Epithelial cell of proximal tubule (primary cell): ENCODE results near the gene PSMG3. TPM values are rescaled to one million over a fixed set of nuclear protein-coding genes. Genes with fewer than 3 reads are reported as not detected.

ENCODE experiments used
- DNase-seq: peaks from one replicate; pipeline ENCODE4 v3.0.0-alpha.2; 2011; ENCODE audit warnings: low read depth
- H3K4me3 ChIP-seq: 2 replicates; pipeline ENCODE4 v1.5.1; 2011; ENCODE audit warnings: low read depth, mild to moderate bottlenecking, low read length
- total RNA-seq: library from RNA; depleted of rRNA; stranded (reverse); fragments of >200 nt; gene quantifications from 2 replicates; pipeline ENCODE4 v1.2.3, GENCODE V29; 2015
- TF ChIP-seq, protein P1 (sequence below): conservative IDR thresholded peaks from 2 replicates; pipeline ENCODE4 v1.5.1; 2012; ENCODE audit warnings: low read depth, mild to moderate bottlenecking, low read length

PSMG3 gene, protein sequence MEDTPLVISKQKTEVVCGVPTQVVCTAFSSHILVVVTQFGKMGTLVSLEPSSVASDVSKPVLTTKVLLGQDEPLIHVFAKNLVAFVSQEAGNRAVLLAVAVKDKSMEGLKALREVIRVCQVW
- total RNA-seq, result 55.4 and 84.0 TPM in 2 replicates

DNA sequence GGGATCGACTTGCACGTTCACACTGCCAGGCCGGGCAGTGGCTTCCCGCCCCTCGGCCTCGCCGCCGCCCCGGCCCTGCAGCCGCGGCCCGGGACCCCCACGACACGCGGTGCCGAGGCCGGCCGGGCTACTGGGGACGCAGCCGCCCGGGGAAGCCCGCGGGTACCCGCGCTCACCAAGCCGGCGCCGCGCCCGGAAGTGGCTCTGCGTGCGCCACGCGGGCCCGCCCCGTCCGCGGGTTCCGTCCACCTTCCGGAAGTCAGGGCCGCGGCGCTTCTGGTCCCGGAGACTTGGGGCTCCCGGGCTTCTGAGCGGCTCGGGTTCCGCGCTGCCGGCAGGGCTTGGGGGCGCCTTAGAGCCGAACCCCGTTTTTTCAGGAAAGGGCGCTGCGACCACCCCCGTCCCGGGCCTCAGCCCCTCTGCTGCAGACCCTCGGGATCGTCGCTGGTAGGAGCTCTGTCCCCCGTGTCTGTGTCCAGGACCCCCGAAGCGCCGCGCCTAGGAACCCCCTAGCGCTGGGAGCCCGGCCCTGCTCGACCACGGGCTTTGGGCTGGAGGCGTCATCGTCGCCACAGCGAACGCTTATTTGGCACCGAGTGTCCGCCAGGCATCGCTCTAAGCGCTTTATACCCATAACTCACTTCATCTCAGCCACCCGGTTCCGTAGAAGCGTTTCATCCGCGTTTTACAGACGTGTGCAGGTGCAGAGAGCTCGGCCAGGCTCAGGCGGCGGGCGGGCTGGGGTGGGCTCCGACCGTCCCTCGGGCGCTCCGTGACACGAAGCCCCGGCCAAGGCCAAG lies at the start of gene PSMG3:
PSMG3 (minus strand) TSS at position 200 of the 800 bp plus-strand sequence. CDS start 693 bp downstream, outside the sequence.
- peak within 1 kb of the TSS; percentile 96 for H3K4me3 ChIP-seq
- TF ChIP-seq, protein P1, sequence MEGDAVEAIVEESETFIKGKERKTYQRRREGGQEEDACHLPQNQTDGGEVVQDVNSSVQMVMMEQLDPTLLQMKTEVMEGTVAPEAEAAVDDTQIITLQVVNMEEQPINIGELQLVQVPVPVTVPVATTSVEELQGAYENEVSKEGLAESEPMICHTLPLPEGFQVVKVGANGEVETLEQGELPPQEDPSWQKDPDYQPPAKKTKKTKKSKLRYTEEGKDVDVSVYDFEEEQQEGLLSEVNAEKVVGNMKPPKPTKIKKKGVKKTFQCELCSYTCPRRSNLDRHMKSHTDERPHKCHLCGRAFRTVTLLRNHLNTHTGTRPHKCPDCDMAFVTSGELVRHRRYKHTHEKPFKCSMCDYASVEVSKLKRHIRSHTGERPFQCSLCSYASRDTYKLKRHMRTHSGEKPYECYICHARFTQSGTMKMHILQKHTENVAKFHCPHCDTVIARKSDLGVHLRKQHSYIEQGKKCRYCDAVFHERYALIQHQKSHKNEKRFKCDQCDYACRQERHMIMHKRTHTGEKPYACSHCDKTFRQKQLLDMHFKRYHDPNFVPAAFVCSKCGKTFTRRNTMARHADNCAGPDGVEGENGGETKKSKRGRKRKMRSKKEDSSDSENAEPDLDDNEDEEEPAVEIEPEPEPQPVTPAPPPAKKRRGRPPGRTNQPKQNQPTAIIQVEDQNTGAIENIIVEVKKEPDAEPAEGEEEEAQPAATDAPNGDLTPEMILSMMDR, result peak; percentile 28
- no peak for DNase-seq

DNA sequence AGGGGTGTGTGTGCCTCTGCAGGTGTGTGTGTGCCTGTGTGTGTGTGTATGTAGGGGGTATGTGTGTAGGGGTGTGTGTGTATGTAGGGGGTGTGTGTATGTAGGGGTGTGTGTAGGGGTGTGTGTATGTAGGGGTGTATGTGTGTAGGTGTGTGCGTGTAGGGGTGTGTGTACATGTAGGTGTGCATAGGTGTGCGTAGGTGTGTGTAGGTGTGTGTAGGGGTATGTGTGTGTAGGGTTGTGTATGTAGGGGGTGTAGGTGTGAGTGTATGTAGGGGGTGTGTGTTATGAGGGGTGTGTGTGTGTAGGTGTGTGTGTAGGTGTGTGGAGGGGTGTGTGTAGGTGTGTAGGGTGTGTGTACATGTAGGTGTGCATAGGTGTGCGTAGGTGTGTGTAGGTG lies 48.6 kb upstream of the PSMG3 start:
- no peak for DNase-seq
- TF ChIP-seq, protein P1, result no peak
- no peak overlapping the region for H3K4me3 ChIP-seq

DNA sequence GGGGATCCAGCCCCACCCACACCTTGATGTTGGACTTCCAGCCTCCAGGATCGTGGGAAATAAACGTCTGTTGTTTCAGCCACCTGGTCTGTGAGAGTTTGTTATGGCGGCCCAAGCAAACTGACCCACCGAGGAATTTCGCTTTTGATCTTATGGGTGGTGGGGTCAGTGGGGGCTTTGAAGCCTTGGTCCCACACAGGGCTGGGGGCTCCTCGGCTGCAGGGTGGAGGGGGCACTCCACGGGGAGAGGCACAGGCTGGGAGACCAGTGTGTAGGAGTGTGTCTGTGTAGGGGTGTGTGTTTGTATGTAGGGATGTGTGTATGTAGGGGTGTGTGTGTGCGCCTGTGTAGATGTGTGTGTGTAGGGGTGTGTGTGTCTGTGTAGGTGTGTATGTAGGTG lies 48.1 kb upstream of the PSMG3 start:
- TF ChIP-seq, protein P1, result no peak

DNA sequence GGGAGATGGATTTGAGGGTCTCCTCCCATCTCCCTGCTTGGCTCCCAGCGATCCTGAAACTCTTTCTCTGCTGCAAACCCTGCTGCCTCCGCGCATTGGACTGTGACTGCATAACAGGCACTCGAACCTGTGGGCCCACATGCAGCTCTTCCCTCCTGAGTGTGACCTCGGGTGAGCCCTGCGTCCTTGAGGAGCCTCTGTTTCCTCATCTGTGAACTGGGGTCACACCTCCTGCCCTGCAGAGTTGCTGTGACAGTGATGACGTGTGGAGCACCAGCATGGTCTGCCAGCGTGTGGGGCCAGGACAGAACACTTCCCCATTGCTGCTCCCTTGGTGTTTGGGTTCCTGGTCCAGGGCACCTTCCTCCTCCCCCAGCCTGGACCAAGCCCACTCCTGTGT lies 46.9 kb upstream of the PSMG3 start:
- no peak overlapping the region for H3K4me3 ChIP-seq
- DNase-seq, result no peak
- TF ChIP-seq, protein P1, result no peak

More for the DNA sequence above, 48.1 kb upstream of the PSMG3 start:
- no peak overlapping the region for H3K4me3 ChIP-seq
- no peak for DNase-seq

DNA sequence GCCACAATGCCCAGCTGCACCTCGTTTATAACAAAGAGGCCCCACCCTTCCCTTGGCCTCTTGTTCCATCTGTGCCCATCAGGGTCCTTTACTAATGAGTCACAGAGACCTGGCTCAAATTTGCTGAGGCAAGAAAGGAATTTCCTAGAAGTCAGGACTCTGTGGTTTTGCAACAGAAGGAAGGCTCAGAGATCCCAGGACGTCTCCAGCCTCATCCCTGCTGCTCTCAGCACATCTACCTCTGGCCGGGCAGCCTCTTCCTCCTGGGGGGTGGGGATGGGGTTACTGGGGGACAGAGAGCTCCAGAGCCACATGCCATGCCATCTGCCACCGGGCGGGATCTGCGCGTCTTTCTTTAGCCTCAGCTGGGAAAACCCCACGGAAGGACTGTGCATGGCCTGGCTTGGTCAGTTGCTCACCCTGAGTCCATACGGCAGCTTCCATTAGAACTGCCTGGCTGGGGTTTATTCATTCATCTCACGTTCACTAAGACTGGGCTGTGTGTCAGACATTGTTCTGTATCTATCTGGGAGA lies 41.9 kb upstream of the PSMG3 start:
- no peak overlapping the region for H3K4me3 ChIP-seq
- DNase-seq, result peak; percentile 35
- TF ChIP-seq, protein P1, result no peak

DNA sequence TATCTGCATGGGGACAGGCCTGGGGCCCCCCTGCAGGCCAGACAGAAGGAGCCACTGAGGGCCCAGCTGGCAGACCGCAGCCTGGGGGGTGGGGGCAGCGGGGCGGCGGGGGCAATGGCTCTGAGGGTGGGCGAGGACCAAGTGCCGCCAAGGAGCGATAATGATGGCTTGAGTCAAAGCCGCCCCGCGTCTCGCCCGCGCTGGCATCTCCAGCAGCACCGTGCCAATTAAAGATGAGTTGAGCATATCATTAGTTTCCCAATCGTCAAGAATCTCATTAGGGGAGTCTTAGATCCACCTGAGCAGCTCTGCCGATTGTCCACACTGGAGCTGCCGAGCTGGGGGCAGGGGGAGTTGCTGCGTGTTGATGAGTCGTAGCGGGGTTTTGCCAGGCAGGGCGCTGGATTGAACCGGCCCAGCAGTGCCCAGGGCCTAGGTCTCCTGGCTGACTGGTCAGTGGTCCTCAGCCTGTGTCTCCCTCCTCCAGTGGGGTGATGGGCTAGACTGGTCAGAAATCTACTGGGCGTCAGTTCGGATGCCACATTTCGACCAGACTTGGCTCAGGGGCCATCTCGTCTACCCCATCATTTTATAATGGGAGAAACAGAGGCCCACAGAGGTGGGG lies 41.0 kb upstream of the PSMG3 start:
- DNase-seq, result no peak
- TF ChIP-seq, protein P1, result no peak
- no peak overlapping the region for H3K4me3 ChIP-seq
